ENCODE data around the gene ITGA6.

Gene ITGA6

DNA sequence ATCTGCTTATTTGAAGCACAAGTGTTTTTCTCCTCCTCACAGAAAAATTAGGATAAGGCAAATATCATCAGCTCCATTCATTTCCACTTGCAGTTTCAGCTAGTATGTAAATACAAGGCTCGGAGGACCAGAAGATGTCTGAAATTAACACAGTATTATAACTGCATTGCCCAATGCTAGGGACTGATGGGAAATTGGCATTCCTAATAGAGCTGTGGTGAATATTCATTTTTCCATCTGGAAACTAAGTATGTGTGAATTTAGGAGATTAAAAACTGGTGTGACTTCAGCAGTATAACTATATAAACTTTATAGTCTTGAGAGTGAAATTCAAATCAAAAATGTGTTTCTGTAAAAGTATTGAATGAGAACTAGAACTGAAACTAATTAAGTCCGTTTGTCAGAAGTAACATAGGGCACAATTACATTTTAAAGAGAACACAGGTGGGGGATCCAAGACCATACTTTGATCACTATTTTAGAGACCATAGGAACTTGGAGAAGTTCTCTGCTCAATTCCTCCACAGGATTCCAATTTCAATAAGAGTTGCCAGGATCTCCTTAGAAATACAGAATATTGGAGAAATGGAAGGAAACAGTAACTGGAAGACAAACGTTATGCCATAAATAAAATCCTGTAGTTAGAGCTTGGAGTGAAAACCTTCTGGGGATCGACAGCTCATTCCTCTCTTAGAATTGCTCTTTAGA, 12.1 kb upstream of the ITGA6 start:
- TF ChIP-seq, protein P1, sequence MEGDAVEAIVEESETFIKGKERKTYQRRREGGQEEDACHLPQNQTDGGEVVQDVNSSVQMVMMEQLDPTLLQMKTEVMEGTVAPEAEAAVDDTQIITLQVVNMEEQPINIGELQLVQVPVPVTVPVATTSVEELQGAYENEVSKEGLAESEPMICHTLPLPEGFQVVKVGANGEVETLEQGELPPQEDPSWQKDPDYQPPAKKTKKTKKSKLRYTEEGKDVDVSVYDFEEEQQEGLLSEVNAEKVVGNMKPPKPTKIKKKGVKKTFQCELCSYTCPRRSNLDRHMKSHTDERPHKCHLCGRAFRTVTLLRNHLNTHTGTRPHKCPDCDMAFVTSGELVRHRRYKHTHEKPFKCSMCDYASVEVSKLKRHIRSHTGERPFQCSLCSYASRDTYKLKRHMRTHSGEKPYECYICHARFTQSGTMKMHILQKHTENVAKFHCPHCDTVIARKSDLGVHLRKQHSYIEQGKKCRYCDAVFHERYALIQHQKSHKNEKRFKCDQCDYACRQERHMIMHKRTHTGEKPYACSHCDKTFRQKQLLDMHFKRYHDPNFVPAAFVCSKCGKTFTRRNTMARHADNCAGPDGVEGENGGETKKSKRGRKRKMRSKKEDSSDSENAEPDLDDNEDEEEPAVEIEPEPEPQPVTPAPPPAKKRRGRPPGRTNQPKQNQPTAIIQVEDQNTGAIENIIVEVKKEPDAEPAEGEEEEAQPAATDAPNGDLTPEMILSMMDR (IDR thresholded peaks at IDR 0.05; ENCODE audit: control insufficient read depth, insufficient read depth, low read depth, low read length, missing control alignments) = no peak
- H3K4me3 ChIP-seq (ENCODE audit: control insufficient read depth, low read depth, low read length) = no peak overlapping the region

DNA sequence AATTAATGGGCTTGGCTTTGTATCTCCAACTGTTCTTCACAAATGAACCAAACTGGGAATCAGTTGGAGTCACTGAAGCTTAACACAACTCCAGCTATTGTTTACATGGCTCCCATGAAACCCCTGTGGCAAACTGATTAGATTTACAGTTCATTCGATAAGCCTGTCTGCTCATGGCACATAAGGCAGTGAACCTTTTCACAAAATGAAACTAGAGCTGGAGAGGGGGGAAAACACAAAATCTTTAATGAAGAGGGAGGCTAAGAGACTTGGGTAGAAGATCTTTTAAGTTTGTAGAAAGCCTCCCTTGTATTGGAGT, 11.6 kb upstream of the ITGA6 start:
- DNase-seq (ENCODE audit: low read depth) = no peak
- TF ChIP-seq, protein P1 (IDR thresholded peaks at IDR 0.05; ENCODE audit: control insufficient read depth, insufficient read depth, low read depth, low read length, missing control alignments) = no peak
- no peak overlapping the region for H3K4me3 ChIP-seq (ENCODE audit: control insufficient read depth, low read depth, low read length)

More for the DNA sequence above, 12.1 kb upstream of the ITGA6 start:
- no peak for DNase-seq (ENCODE audit: low read depth)

DNA sequence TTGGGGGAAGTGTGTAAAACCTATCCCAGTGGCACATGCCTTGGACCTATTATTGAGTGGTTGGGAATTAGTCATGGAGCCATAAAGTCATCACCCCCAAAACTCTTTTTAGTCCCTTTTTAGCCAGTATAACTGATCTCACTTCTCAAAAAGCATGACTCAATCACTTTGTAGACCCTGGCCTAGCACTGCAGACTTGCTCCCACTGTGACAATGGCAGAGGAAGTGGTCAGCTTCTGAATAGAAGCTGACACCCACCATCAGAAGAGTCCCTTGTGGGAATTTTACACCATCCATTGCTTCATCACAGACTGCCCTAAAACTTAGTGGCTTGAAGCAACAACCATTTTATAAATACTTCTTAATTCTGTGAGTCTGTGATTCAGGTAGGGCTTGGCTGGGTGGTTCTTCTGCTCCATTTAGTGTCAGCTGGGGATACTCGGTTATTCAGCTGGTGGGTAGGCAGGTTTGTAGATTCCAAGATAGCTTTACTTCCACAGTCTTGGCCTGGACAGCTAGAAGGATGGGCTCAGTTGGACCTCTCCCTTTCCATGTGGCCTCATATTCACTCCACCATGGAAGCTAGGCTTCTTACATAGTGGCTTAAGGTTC, 10.8 kb upstream of the ITGA6 start:
- H3K4me3 ChIP-seq (ENCODE audit: control insufficient read depth, low read depth, low read length) = no peak overlapping the region
- TF ChIP-seq, protein P1 (IDR thresholded peaks at IDR 0.05; ENCODE audit: control insufficient read depth, insufficient read depth, low read depth, low read length, missing control alignments) = no peak
- DNase-seq (ENCODE audit: low read depth) = no peak

DNA sequence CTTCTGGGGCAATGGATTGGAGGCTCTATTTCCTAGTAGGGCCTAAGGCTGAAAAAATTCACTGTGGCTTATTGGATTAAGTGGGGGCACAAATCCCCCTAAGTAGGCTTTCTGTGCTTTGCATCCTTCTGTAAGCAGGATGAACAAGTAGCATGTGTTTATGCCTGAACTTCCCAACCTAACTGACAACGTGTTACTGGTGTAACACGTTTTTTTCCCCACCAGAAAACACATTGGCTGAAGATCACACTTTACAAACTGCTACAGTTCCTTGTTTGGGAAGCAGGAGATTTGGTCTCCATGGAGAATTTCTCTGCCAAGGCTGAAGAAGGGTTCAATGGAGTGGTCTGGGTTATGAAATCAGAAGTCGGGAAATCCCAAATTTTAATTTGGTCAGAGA, 7.2 kb upstream of the ITGA6 start:
- TF ChIP-seq, protein P1 (IDR thresholded peaks at IDR 0.05; ENCODE audit: control insufficient read depth, insufficient read depth, low read depth, low read length, missing control alignments) = no peak
- no peak for DNase-seq (ENCODE audit: low read depth)
- no peak overlapping the region for H3K4me3 ChIP-seq (ENCODE audit: control insufficient read depth, low read depth, low read length)

DNA sequence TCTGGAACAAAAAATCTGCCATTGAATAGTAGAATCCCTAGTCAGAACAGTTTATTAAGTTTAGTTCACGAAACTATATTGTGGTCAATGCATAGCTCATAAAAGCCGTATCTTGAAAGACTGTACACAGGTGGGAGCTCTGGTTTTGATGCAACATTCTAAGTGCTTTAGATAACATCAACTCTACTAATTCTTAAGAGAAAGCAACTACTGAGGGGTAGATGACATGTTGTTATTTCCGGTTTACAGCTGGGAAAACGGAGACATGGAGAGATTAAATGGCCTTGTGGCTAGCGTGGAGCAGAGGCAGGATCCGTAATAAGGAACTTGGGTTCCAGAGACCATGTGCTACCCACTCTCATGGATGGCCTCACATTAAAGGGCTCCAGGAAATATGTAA, 4.2 kb upstream of the ITGA6 start:
- DNase-seq (ENCODE audit: low read depth) = no peak

DNA sequence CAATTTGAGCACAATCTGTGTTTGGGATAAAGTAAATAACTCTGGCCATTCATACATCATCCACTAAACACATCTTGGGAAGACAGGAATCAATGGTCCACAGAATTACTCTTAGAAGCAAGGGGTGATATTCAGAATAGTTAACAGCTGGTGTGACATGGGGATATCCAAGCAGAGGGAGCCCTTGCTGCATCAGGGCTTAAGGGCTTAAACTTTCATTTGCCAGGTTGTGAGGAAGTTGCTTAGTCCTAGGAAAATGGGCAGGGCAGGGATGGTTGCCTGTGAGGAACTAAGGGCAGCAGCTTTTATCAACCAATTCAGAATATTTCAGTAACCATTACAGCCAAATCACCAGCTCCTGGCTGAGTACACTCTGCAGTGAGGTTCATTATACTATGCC, 2.0 kb upstream of the ITGA6 start:
- DNase-seq (ENCODE audit: low read depth) = no peak
- TF ChIP-seq, protein P1 (IDR thresholded peaks at IDR 0.05; ENCODE audit: control insufficient read depth, insufficient read depth, low read depth, low read length, missing control alignments) = no peak
- no peak overlapping the region for H3K4me3 ChIP-seq (ENCODE audit: control insufficient read depth, low read depth, low read length)

More for the DNA sequence above, 4.2 kb upstream of the ITGA6 start:
- H3K4me3 ChIP-seq (ENCODE audit: control insufficient read depth, low read depth, low read length) = no peak overlapping the region
- TF ChIP-seq, protein P1 (IDR thresholded peaks at IDR 0.05; ENCODE audit: control insufficient read depth, insufficient read depth, low read depth, low read length, missing control alignments) = no peak

Data from AG09309 (cell line).